K562 (cell line): ENCODE results near the gene TRIM44. TPM values are rescaled to one million over a fixed set of nuclear protein-coding genes. Genes with fewer than 3 reads are reported as not detected.
A peak's percentile ranks its signal among the peaks of the same experiment; 100 is the strongest.

ENCODE experiments used
- ATF3 ChIP-seq, 2 experiments: fragments of 450-650 bp in 1 of 2; sonication (generic) in 1 of 2; formaldehyde crosslinking in 1 of 2; IDR thresholded peaks in 1 of 2; conservative IDR thresholded peaks in 1 of 2; 2 replicates each; pipeline versions ENCODE4 v1.6.1 to v1.8.1; 2016 to 2023; ENCODE audit warnings: mild to moderate bottlenecking in 2 of 2, moderate library complexity in 2 of 2, inconsistent platforms in 1 of 2, missing genetic modification reagents in 1 of 2
- CBX2 ChIP-seq: fragments of 200-600 bp; sonication (generic); IDR thresholded peaks from one replicate; pipeline ENCODE4 v1.6.1; 2012; ENCODE audit warnings: mild to moderate bottlenecking, low read length, inconsistent platforms; ENCODE audit not compliant: insufficient read depth, poor library complexity, severe bottlenecking
- CHD1 ChIP-seq: fragments of 200-600 bp; sonication (generic); IDR thresholded peaks from one replicate; pipeline ENCODE4 v1.6.1; 2012; ENCODE audit warnings: mild to moderate bottlenecking, moderate library complexity, low read length, inconsistent platforms
- DACH1 ChIP-seq: fragments of 450-650 bp; IDR thresholded peaks from 2 replicates; pipeline ENCODE4 v1.6.1; 2018; ENCODE audit not compliant: partially characterized antibody
- E2F1 ChIP-seq: sonication (generic); formaldehyde crosslinking; IDR thresholded peaks from 2 replicates; pipeline ENCODE4 v1.8.1; 2023; ENCODE audit warnings: mild to moderate bottlenecking, missing genetic modification reagents, moderate library complexity
- E2F6 ChIP-seq, 2 experiments: IDR thresholded peaks; 2 replicates each; pipeline ENCODE4 v1.6.1; 2011; ENCODE audit warnings: borderline replicate concordance in 1 of 2, control low read depth in 1 of 2, low read depth in 1 of 2, low read length in 1 of 2, mild to moderate bottlenecking in 1 of 2, mixed read lengths in 1 of 2, moderate library complexity in 1 of 2; ENCODE audit not compliant: insufficient read depth in 1 of 2, insufficient read length in 1 of 2, poor library complexity in 1 of 2, severe bottlenecking in 1 of 2; ENCODE audit errors: extremely low read depth in 1 of 2
- ELF1 ChIP-seq: fragments of 200-800 bp; sonication (Bioruptor generic); IDR thresholded peaks from 2 replicates; pipeline ENCODE4 v1.6.1; 2016; ENCODE audit warnings: missing genetic modification characterization, missing compliant biosample characterization
- ERF ChIP-seq: fragments of 450-650 bp; formaldehyde crosslinking; IDR thresholded peaks from 2 replicates; pipeline ENCODE4 v1.4.0; 2020; ENCODE audit warnings: mild to moderate bottlenecking, mixed read lengths
- EZH2 ChIP-seq: IDR thresholded peaks from 2 replicates; pipeline ENCODE4 v1.6.1; 2012; ENCODE audit warnings: low read depth, mild to moderate bottlenecking, inconsistent platforms, low read length, borderline replicate concordance
- FIP1L1 ChIP-seq: fragments of 200-400 bp; formaldehyde crosslinking; IDR thresholded peaks from 2 replicates; pipeline ENCODE4 v1.6.1; 2018; ENCODE audit warnings: mild to moderate bottlenecking, low read depth, low read length; ENCODE audit not compliant: poor library complexity, severe bottlenecking
- FOXK1 ChIP-seq: sonication (generic); formaldehyde crosslinking; IDR thresholded peaks from 2 replicates; pipeline ENCODE4 v1.8.0; 2022; ENCODE audit warnings: missing genetic modification reagents, mild to moderate bottlenecking, borderline replicate concordance
- HES1 ChIP-seq: fragments of 450-650 bp; IDR thresholded peaks from 2 replicates; pipeline ENCODE4 v1.6.1; 2016; ENCODE audit warnings: low read depth, mild to moderate bottlenecking, moderate library complexity
- NR1H2 ChIP-seq: sonication (generic); formaldehyde crosslinking; IDR thresholded peaks from 2 replicates; pipeline ENCODE4 v1.4.0; 2020; ENCODE audit warnings: mild to moderate bottlenecking, missing genetic modification reagents
- RBM25 ChIP-seq: fragments of 200-400 bp; formaldehyde crosslinking; IDR thresholded peaks from 2 replicates; pipeline ENCODE4 v1.6.1; 2018; ENCODE audit warnings: low read length, low read depth, moderate library complexity; ENCODE audit not compliant: severe bottlenecking
- SMAD3 ChIP-seq: fragments of 450-650 bp; formaldehyde crosslinking; conservative IDR thresholded peaks from 2 replicates; pipeline ENCODE4 v1.4.0; 2020; ENCODE audit warnings: mild to moderate bottlenecking
- SUPT5H ChIP-seq: fragments of 450-650 bp; IDR thresholded peaks from 2 replicates; pipeline ENCODE4 v1.6.1; 2016
- TBP ChIP-seq: optimal IDR thresholded peaks from 2 replicates; pipeline ENCODE3; 2011; ENCODE audit warnings: low read depth, low read length, improper control_type of control experiment
- U2AF1 ChIP-seq: fragments of 200-400 bp; formaldehyde crosslinking; optimal IDR thresholded peaks from 2 replicates; pipeline ENCODE3; 2017; ENCODE audit warnings: mild to moderate bottlenecking, low read depth, low read length, moderate library complexity
- ZNF224 ChIP-seq: sonication (generic); formaldehyde crosslinking; IDR thresholded peaks from 2 replicates; pipeline ENCODE4 v1.8.0; 2022; ENCODE audit warnings: mild to moderate bottlenecking, missing genetic modification reagents
- ZNF507 ChIP-seq: conservative IDR thresholded peaks from 2 replicates; pipeline ENCODE4 v1.6.1; 2017; ENCODE audit warnings: missing genetic modification characterization, missing compliant biosample characterization
- ZNF511 ChIP-seq: sonication (generic); formaldehyde crosslinking; IDR thresholded peaks from 2 replicates; pipeline ENCODE4 v1.8.0; 2022; ENCODE audit warnings: mild to moderate bottlenecking, missing genetic modification reagents
- ZNF76 ChIP-seq: fragments of 250-450 bp; sonication (Bioruptor Pico); IDR thresholded peaks from 2 replicates; pipeline ENCODE4 v1.4.0; 2020; ENCODE audit warnings: mild to moderate bottlenecking, moderate library complexity, borderline replicate concordance
- polyA plus RNA-seq, 8 experiments: library from polyadenylated mRNA; depleted of rRNA in 4 of 8; stranded (reverse) in 5 of 8; unstranded in 3 of 8; fragments of >200 nt; fragmentation: Nextera tagmentation in 2 of 8; fragmentation: Illumina TruSeq in 1 of 8; extraction: Ambion mirVana in 2 of 8; extraction: Trizol in 1 of 8; gene quantifications; 2 replicates each; pipeline versions ENCODE4 v1.2.1 to v1.2.3, GENCODE V29; 2011 to 2014; ENCODE audit warnings: inconsistent platforms in 1 of 8, missing spikeins in 1 of 8
- total RNA-seq, 7 experiments: library from RNA; depleted of rRNA in 6 of 7; stranded (reverse); fragments of >200 nt in 6 of 7; fragmentation: Illumina TruSeq in 2 of 7; extraction: Trizol in 2 of 7; gene quantifications; 2 replicates each; pipeline versions ENCODE4 v1.2.1 to v1.2.3, GENCODE V29; 2011 to 2021; ENCODE audit warnings: low replicate concordance in 1 of 7

Gene TRIM44
- total and polyA plus RNA-seq, 9 of the 15 experiments (the other 6 are each of a cell fraction or from before 2014, with no cell fraction given), result 8.3 to 105 (median 37.2) TPM

GRCh38 chr11:35662649-35663407, at the start of gene TRIM44 (continued):
- no peak for TF ChIP-seq CBX2
- TF ChIP-seq FOXK1 (CRISPR knock-in tag), result peak; percentile 99
- peak; percentile 94 for TF ChIP-seq ELF1 (tag)
- TF ChIP-seq ZNF76, result 0 out of 2 replicates have a peak, but pooled peaks have one; percentile 37
- peak; percentile 79 for TF ChIP-seq E2F1 (CRISPR knock-in tag)
- peak; percentile 59 for TF ChIP-seq U2AF1
- no peak for TF ChIP-seq TBP
- no peak for TF ChIP-seq ATF3 (IDR thresholded peaks at IDR 0.05)
- 0 out of 2 replicates have a peak, but pooled peaks have one; percentile 39 for TF ChIP-seq ATF3 (CRISPR knock-in tag; conservative IDR thresholded peaks at IDR 0.05)
- TF ChIP-seq CHD1, result no peak
- TF ChIP-seq ERF (CRISPR knock-in tag), result peak; percentile 73; the same call in 1 of the 2 replicates
- peak; percentile 99 for TF ChIP-seq E2F6 (IDR thresholded peaks at IDR 0.05; ENCODE audit: borderline replicate concordance in 1 of 2, extremely low read depth in 1 of 2, insufficient read depth in 1 of 2, insufficient read length in 1 of 2, low read depth in 1 of 2, low read length in 1 of 2, poor library complexity in 1 of 2, severe bottlenecking in 1 of 2)
- TF ChIP-seq SMAD3 (CRISPR knock-in tag), result 0 out of 2 replicates have a peak, but pooled peaks have one; percentile 41
- TF ChIP-seq EZH2, result no peak
- peak; percentile 94; the same call in 1 of the 2 replicates for TF ChIP-seq NR1H2 (CRISPR knock-in tag)
- peak; percentile 96 for TF ChIP-seq ZNF224 (CRISPR knock-in tag)
- TF ChIP-seq RBM25, result peak; percentile 18
- TF ChIP-seq ZNF507 (tag), result no peak
- peak; percentile 99 for TF ChIP-seq ZNF511 (CRISPR knock-in tag)
- TF ChIP-seq SUPT5H, result peak; percentile 75
- peak; percentile 65 for TF ChIP-seq DACH1
- TF ChIP-seq FIP1L1, result no peak
- 0 out of 2 replicates have a peak, but pooled peaks have one; percentile 43 for TF ChIP-seq HES1
